GM12878 (cell line): ENCODE measurements around the gene CFAP74. TPM values are rescaled to one million over a fixed set of nuclear protein-coding genes. Genes with fewer than 3 reads are reported as not detected.

ENCODE experiments used
- ATAC-seq: fragments of 200-7000 bp; cut with Tn5 transposase; 3 replicates; pipeline ENCODE4 v1.9.1; 2020; ENCODE audit warnings: mild to moderate bottlenecking, moderate library complexity
- BruUV-seq: library from RNA; stranded (reverse); fragments of 400-500 nt; replicated peaks from 2 replicates; lab custom pipeline; 2021; lab: Mats Ljungman, UMichigan
- CTCF ChIA-PET: fragments of 300-600 bp; sonication (Branson Sonifier 250); formaldehyde crosslinking; extraction: SDS; loops from one replicate; lab custom pipeline; 2021; ENCODE audit warnings: inconsistent platforms; lab: Yijun Ruan, JAX
- POLR2A ChIA-PET: fragments of 350-600 bp; formaldehyde crosslinking; extraction: SDS; loops from one replicate; lab custom pipeline; 2021; ENCODE audit warnings: inconsistent platforms; lab: Charles Lee
- RAD21 ChIA-PET: fragments of 300-600 bp; sonication (Branson Sonifier 250); formaldehyde crosslinking; loops from one replicate; lab custom pipeline; 2023; ENCODE audit warnings: antibody characterized with exemption; ENCODE audit not compliant: unreplicated experiment; lab: Charles Lee
- SMC1A ChIA-PET: fragments of 300-600 bp; sonication (Branson Sonifier 250); formaldehyde crosslinking; loops from one replicate; lab custom pipeline; 2023; ENCODE audit not compliant: unreplicated experiment, uncharacterized antibody; lab: Charles Lee
- DNase-seq: peaks from one replicate; pipeline ENCODE4 v3.0.0-alpha.2; 2011; ENCODE audit warnings: low read depth, low spot score
- FAIRE-seq: peaks from 3 replicates; lab custom pipeline; 2011; peaks lifted over from hg19 to GRCh38; lab: Jason Lieb, UNC
- H2AFZ ChIP-seq: 2 replicates; pipeline ENCODE4 v1.6.0; 2011; ENCODE audit warnings: low read depth, low read length, control low read depth; ENCODE audit not compliant: control insufficient read depth
- H3K27ac ChIP-seq: 2 replicates; pipeline ENCODE4 v1.5.1; 2011; ENCODE audit warnings: control low read depth; ENCODE audit not compliant: control insufficient read depth, insufficient read depth
- H3K27me3 ChIP-seq, 2 experiments: replicated peaks in 1 of 2; 2 replicates each; pipeline versions ENCODE4 v1.6.0 to v1.6.1; 2011; ENCODE audit warnings: low read length in 1 of 2; ENCODE audit not compliant: control insufficient read depth in 2 of 2, insufficient read depth in 2 of 2
- H3K36me3 ChIP-seq, 2 experiments: 2 replicates each; pipeline ENCODE4 v1.5.1; 2011; ENCODE audit warnings: low read length in 1 of 2; ENCODE audit not compliant: control insufficient read depth in 2 of 2, insufficient read depth in 2 of 2
- H3K4me1 ChIP-seq: 2 replicates; pipeline ENCODE4 v1.6.1; 2011; ENCODE audit warnings: mild to moderate bottlenecking, low read length, moderate library complexity, mixed read lengths; ENCODE audit not compliant: control insufficient read depth, insufficient read depth
- H3K4me2 ChIP-seq: 2 replicates; pipeline ENCODE4 v1.6.0; 2011; ENCODE audit warnings: control low read depth; ENCODE audit not compliant: control insufficient read depth, insufficient read depth
- H3K4me3 ChIP-seq: fragments of 200-600 bp; sonication (generic); 2 replicates; pipeline ENCODE4 v1.5.1; 2016
- H3K79me2 ChIP-seq: 2 replicates; pipeline ENCODE4 v1.6.0; 2011; ENCODE audit warnings: low read length; ENCODE audit not compliant: control insufficient read depth, insufficient read depth
- H3K9ac ChIP-seq: 2 replicates; pipeline ENCODE4 v1.8.0; 2011; ENCODE audit warnings: low read length, control low read depth, mixed read lengths; ENCODE audit not compliant: control insufficient read depth, insufficient read depth
- H3K9me3 ChIP-seq: replicated peaks from 3 replicates; pipeline ENCODE4 v1.5.1; 2011; ENCODE audit warnings: mild to moderate bottlenecking, low read length; ENCODE audit not compliant: control insufficient read depth, insufficient read depth
- H4K20me1 ChIP-seq: 2 replicates; pipeline ENCODE4 v1.6.0; 2011; ENCODE audit not compliant: control insufficient read depth, insufficient read depth
- DPF2 ChIP-seq: fragments of 450-650 bp; IDR thresholded peaks from 2 replicates; pipeline ENCODE4 v1.6.1; 2017; ENCODE audit warnings: mild to moderate bottlenecking
- FOXM1 ChIP-seq: IDR thresholded peaks from 2 replicates; pipeline ENCODE4 v1.6.1; 2012; ENCODE audit warnings: low read depth, mild to moderate bottlenecking, inconsistent platforms, low read length, moderate library complexity
- HDAC2 ChIP-seq: fragments of 200-600 bp; sonication (generic); IDR thresholded peaks from 2 replicates; pipeline ENCODE4 v1.6.1; 2017
- MXI1 ChIP-seq: fragments of 150-350 bp; IDR thresholded peaks from 2 replicates; pipeline ENCODE4 v1.6.1; 2011; ENCODE audit warnings: low read depth, mild to moderate bottlenecking, inconsistent platforms, low read length, improper control_type of control experiment
- NFYB ChIP-seq: IDR thresholded peaks from 2 replicates; pipeline ENCODE4 v1.6.1; 2011; ENCODE audit warnings: low read depth, mild to moderate bottlenecking, low read length, improper control_type of control experiment, moderate library complexity; ENCODE audit not compliant: insufficient read depth
- POLR2A ChIP-seq: IDR thresholded peaks from 2 replicates; pipeline ENCODE4 v1.6.1; 2011; ENCODE audit warnings: low read depth, mild to moderate bottlenecking, low read length
- RELA ChIP-seq: fragments of 450-650 bp; IDR thresholded peaks from 2 replicates; pipeline ENCODE4 v1.8.0; 2014; ENCODE audit warnings: borderline replicate concordance; ENCODE audit not compliant: partially characterized antibody
- SUZ12 ChIP-seq: fragments of 200-600 bp; sonication (generic); IDR thresholded peaks from one replicate; pipeline ENCODE4 v1.6.1; 2018; ENCODE audit warnings: antibody characterized with exemption, mild to moderate bottlenecking; ENCODE audit not compliant: unreplicated experiment
- ZNF384 ChIP-seq: IDR thresholded peaks from 2 replicates; pipeline ENCODE4 v1.6.1; 2012; ENCODE audit warnings: low read depth, mild to moderate bottlenecking, low read length, improper control_type of control experiment, borderline replicate concordance
- WGBS: methylation state at CpG from one replicate; pipeline ENCODE4 v1.1.6; 2016; ENCODE audit warnings: low lambda C conversion rate; ENCODE audit not compliant: insufficient replicate concordance, insufficient coverage; ENCODE audit errors: missing lambda C conversion rate; 5-methylcytosine and 5-hydroxymethylcytosine counted together
- in situ Hi-C: fragments of 300-500 bp; cut with MboI; formaldehyde crosslinking; loops from 9 replicates; pipeline ENCODE4 v1.14.3; 2018; ENCODE audit warnings: mixed read lengths
- intact Hi-C: fragments of 100-400 bp; cut with micrococcal nuclease; formaldehyde crosslinking; loops from one replicate; pipeline ENCODE4 v1.14.2; 2022; ENCODE audit not compliant: unreplicated experiment
- polyA plus RNA-seq, 11 experiments: library from polyadenylated mRNA; depleted of rRNA in 4 of 11; unstranded in 6 of 11; stranded (reverse) in 5 of 11; fragments of >200 nt; fragmentation: Nextera tagmentation in 4 of 11; fragmentation: Illumina TruSeq in 1 of 11; extraction: Ambion mirVana in 4 of 11; extraction: Trizol in 1 of 11; gene quantifications; 1 replicate in 1 of 11; 2 replicates in 10 of 11; pipeline versions ENCODE4 v1.2.1 to v1.2.3, GENCODE V29; 2011 to 2016; ENCODE audit warnings: inconsistent platforms in 2 of 11, missing spikeins in 2 of 11, low read depth in 1 of 11
- total RNA-seq, 4 experiments: library from RNA; depleted of rRNA in 3 of 4; stranded (reverse); fragments of >200 nt in 3 of 4; fragmentation: Illumina TruSeq in 1 of 4; extraction: Trizol in 1 of 4; gene quantifications; 2 replicates each; pipeline versions ENCODE4 v1.2.1 to v1.2.3, GENCODE V29; 2013 to 2021
- TF ChIP-seq, protein P1 (sequence below): fragments of 450-650 bp; IDR thresholded peaks from 2 replicates; pipeline ENCODE4 v1.6.1; 2017; ENCODE audit warnings: antibody characterized with exemption, mild to moderate bottlenecking, moderate library complexity
- TF ChIP-seq, protein P2 (sequence below): fragments of 450-650 bp; IDR thresholded peaks from 2 replicates; pipeline ENCODE4 v1.6.1; 2016; ENCODE audit warnings: mild to moderate bottlenecking, moderate library complexity, borderline replicate concordance

CFAP74 gene
- total and polyA plus RNA-seq, 10 of the 15 experiments (the other 5 are each of a cell fraction or from before 2014, with no cell fraction given): 0.01 TPM; not detected in 9

DNA sequence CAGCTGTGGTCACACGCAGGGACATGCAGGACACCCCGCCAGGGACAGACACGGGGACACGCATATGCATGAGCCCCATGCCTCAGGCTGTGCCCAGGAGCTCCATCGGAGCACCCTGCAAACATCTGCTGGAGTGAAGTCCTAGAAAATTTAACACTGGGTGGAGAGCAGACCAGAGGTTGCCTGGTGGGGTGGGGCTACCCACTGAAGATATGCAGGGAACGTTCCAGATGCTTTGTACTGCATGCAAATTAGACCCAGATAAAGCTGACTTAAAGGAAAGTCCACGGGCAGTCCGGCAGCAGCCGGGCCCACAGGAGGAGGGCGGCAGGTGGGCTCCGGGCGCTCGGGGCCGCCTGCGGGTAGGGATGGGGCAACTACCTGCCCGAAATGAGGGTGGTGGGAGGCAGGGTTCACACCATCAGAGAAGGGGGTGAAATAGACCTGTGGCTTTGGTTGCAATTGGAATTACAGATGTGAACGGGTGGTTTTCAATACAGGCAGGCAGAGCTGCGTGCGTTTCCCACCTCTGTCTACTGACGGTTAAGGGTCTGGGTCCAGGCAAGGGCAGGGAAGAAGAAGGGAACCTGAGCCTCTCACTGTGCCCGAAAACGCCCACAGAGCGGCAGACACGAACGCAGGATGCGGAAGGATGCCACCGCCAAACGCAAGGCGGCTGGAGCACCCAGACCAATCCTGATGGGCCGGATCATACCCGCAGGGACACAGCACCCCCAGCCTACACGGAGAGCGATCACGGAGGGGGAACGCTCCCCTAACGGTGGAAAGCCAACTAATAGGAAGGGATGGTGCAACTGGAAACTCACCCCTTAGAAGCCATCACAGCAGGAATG, 21.0 kb downstream of the CFAP74 start:
- no peaks in the 10 kb centered on the region for H3K27me3 ChIP-seq
- H3K4me3 ChIP-seq: no peak overlapping the region
- DNase-seq: no peak
- no peak overlapping the region for H3K27ac ChIP-seq
- ATAC-seq: no peak
- no peak overlapping the region for H3K4me2 ChIP-seq
- H4K20me1 ChIP-seq: no peaks in the 10 kb centered on the region
- no peaks in the 10 kb centered on the region for H3K79me2 ChIP-seq
- 75% methylated on average over 36 of the region's 36 CpGs for WGBS
- CTCF ChIA-PET: no interaction called here
- FAIRE-seq: no peak
- no peak overlapping the region for H3K9ac ChIP-seq
- intact Hi-C loops (no loop called here), in situ Hi-C loops (no loop called here)
- H3K4me1 ChIP-seq: no peaks in the 10 kb centered on the region
- BruUV-seq: no TSS peak
- RAD21 ChIA-PET: no interaction called here
- H3K36me3 ChIP-seq: no peaks in the 10 kb centered on the region
- POLR2A ChIA-PET: no interaction called here
- H2AFZ ChIP-seq: no peak overlapping the region
- no peaks in the 10 kb centered on the region; the same call in 2 of the 3 replicates for H3K9me3 ChIP-seq
- SMC1A ChIA-PET: no interaction called here
- TF ChIP-seq MXI1: no peak
- no peak for TF ChIP-seq HDAC2
- no peak for TF ChIP-seq DPF2
- no peak for TF ChIP-seq ZNF384
- no peak for TF ChIP-seq SUZ12
- TF ChIP-seq POLR2A: no peak
- TF ChIP-seq, protein P1, sequence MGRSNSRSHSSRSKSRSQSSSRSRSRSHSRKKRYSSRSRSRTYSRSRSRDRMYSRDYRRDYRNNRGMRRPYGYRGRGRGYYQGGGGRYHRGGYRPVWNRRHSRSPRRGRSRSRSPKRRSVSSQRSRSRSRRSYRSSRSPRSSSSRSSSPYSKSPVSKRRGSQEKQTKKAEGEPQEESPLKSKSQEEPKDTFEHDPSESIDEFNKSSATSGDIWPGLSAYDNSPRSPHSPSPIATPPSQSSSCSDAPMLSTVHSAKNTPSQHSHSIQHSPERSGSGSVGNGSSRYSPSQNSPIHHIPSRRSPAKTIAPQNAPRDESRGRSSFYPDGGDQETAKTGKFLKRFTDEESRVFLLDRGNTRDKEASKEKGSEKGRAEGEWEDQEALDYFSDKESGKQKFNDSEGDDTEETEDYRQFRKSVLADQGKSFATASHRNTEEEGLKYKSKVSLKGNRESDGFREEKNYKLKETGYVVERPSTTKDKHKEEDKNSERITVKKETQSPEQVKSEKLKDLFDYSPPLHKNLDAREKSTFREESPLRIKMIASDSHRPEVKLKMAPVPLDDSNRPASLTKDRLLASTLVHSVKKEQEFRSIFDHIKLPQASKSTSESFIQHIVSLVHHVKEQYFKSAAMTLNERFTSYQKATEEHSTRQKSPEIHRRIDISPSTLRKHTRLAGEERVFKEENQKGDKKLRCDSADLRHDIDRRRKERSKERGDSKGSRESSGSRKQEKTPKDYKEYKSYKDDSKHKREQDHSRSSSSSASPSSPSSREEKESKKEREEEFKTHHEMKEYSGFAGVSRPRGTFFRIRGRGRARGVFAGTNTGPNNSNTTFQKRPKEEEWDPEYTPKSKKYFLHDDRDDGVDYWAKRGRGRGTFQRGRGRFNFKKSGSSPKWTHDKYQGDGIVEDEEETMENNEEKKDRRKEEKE: no peak
- no peak for TF ChIP-seq NFYB
- TF ChIP-seq, protein P2, sequence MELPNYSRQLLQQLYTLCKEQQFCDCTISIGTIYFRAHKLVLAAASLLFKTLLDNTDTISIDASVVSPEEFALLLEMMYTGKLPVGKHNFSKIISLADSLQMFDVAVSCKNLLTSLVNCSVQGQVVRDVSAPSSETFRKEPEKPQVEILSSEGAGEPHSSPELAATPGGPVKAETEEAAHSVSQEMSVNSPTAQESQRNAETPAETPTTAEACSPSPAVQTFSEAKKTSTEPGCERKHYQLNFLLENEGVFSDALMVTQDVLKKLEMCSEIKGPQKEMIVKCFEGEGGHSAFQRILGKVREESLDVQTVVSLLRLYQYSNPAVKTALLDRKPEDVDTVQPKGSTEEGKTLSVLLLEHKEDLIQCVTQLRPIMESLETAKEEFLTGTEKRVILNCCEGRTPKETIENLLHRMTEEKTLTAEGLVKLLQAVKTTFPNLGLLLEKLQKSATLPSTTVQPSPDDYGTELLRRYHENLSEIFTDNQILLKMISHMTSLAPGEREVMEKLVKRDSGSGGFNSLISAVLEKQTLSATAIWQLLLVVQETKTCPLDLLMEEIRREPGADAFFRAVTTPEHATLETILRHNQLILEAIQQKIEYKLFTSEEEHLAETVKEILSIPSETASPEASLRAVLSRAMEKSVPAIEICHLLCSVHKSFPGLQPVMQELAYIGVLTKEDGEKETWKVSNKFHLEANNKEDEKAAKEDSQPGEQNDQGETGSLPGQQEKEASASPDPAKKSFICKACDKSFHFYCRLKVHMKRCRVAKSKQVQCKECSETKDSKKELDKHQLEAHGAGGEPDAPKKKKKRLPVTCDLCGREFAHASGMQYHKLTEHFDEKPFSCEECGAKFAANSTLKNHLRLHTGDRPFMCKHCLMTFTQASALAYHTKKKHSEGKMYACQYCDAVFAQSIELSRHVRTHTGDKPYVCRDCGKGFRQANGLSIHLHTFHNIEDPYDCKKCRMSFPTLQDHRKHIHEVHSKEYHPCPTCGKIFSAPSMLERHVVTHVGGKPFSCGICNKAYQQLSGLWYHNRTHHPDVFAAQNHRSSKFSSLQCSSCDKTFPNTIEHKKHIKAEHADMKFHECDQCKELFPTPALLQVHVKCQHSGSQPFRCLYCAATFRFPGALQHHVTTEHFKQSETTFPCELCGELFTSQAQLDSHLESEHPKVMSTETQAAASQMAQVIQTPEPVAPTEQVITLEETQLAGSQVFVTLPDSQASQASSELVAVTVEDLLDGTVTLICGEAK: no peak
- no peak for TF ChIP-seq FOXM1
- TF ChIP-seq RELA: no peak
- TF ChIP-seq, all 136 proteins: peak for 0
